ENCODE data around the gene LORICRIN.

DNA sequence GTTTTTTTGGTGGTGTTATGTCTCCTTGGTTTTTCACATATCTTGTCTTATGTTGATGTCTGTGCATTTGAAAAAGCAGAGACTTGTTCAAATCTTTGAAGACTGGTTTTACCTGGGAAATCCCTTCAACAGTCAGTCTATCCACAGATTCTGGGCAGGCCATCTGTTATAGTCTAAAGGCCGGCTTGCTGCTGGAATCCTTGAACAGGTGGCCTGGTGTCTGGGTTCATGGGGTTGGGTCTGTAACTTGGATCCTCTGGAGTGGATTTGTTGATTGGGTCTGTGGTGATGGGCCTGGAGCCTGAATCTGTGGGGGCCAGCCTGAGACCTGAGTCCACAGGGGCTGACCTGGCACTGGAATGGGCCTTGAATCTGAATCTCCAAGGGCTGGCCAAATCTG is 12.2 kb downstream of the LORICRIN start:
- no peak for TF ChIP-seq SP1 (IDR thresholded peaks at IDR 0.05)
- TF ChIP-seq FOXA1 (IDR thresholded peaks at IDR 0.05), result no peak
- no peak for TF ChIP-seq ELF4 (IDR thresholded peaks at IDR 0.05)
- TF ChIP-seq ARNT (IDR thresholded peaks at IDR 0.05), result no peak
